Activated CD4-positive, alpha-beta T cell treated with anti-CD3 and anti-CD28 coated beads, Interleukin-2, amount 10 ng/mL, durations not matched to agents 24 days and 14 days (primary cell): ENCODE results near the gene SERPINI1. TPM values are rescaled to one million over a fixed set of nuclear protein-coding genes. Genes with fewer than 3 reads are reported as not detected.
A peak's percentile ranks its signal among the peaks of the same experiment; 100 is the strongest.

ENCODE experiments used
- DNase-seq: peaks from one replicate; pipeline ENCODE4 v3.0.0; 2022
- H3K27ac Mint-ChIP-seq: one replicate; pipeline ENCODE4 v1.8.0; 2022; ENCODE audit warnings: mild to moderate bottlenecking, mixed read lengths
- H3K27me3 Mint-ChIP-seq: one replicate; pipeline ENCODE4 v1.8.0; 2022; ENCODE audit warnings: mixed read lengths
- H3K36me3 Mint-ChIP-seq: one replicate; pipeline ENCODE4 v1.8.0; 2022; ENCODE audit warnings: low read depth, mild to moderate bottlenecking, mixed read lengths
- H3K4me1 Mint-ChIP-seq: one replicate; pipeline ENCODE4 v1.8.0; 2021; ENCODE audit warnings: mixed read lengths
- H3K4me3 Mint-ChIP-seq: one replicate; pipeline ENCODE4 v1.8.0; 2022; ENCODE audit warnings: mild to moderate bottlenecking, moderate library complexity, mixed read lengths
- H3K9me3 Mint-ChIP-seq: one replicate; pipeline ENCODE4 v1.8.0; 2021; ENCODE audit warnings: mixed read lengths
- intact Hi-C: fragments of 100-400 bp; cut with micrococcal nuclease; formaldehyde crosslinking; loops from one replicate; pipeline ENCODE4 v1.15.1; 2023
- total RNA-seq: library from RNA; stranded (reverse); gene quantifications from 2 replicates; pipeline ENCODE4 v1.2.3, GENCODE V29; 2022

The SERPINI1 gene
- total RNA-seq, 1 donor from 2014 or later, result 0.49 TPM

GRCh38 chr3:167740961-167741587, 5.6 kb downstream of the SERPINI1 start:
- peak; percentile 75 for DNase-seq
- Mint-ChIP-seq H3K4me3 (no peak overlapping the region), H3K27me3 (peaks cover 7% of the 10 kb centered on the region), H3K9me3 (no peaks in the 10 kb centered on the region), H3K4me1 (peaks cover 8% of the 10 kb centered on the region), H3K27ac (no peak overlapping the region), H3K36me3 (no peaks in the 10 kb centered on the region)
- intact Hi-C loops, result no loop called here

- no peak for DNase-seq
- H3K4me3 Mint-ChIP-seq, result no peak overlapping the region
- peaks cover 4% of the 10 kb centered on the region for H3K27me3 Mint-ChIP-seq
- H3K36me3 Mint-ChIP-seq, result no peaks in the 10 kb centered on the region
- H3K4me1 Mint-ChIP-seq, result peaks cover 3% of the 10 kb centered on the region
- no peaks in the 10 kb centered on the region for H3K9me3 Mint-ChIP-seq
- intact Hi-C loops, result no loop called here
- H3K27ac Mint-ChIP-seq, result no peak overlapping the region
Measured at GRCh38 chr3:167742338-167742737, 6.8 kb downstream of the SERPINI1 start.

DNA sequence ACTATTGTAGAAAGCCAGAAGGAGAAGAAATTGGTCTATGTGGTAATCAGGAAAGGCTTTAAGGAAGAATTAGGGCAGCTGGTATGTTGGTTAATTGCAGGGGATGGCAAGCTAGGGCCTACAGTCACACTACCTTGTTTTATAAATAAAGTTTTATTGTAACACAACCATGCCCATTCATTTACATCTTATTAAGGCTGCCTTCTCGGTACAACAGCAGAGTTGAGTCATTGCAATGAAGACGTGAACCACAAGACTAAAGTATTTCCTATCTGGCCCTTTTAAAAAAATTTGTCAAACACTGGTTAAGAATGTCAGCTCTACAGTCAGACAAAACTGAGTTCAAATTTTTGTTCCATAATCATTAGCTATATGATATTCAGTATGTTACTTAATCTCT, 8.3 kb downstream of the SERPINI1 start:
- intact Hi-C loops, result no loop called here
- Mint-ChIP-seq H3K27ac (no peak overlapping the region), H3K9me3 (no peaks in the 10 kb centered on the region), H3K4me1 (peaks cover 3% of the 10 kb centered on the region), H3K27me3 (no peaks in the 10 kb centered on the region), H3K4me3 (no peak overlapping the region), H3K36me3 (no peaks in the 10 kb centered on the region)
- DNase-seq, result no peak

GRCh38 chr3:167749209-167749608, 13.7 kb downstream of the SERPINI1 start:
- no peaks in the 10 kb centered on the region for H3K27me3 Mint-ChIP-seq
- intact Hi-C loops, result no loop called here
- no peaks in the 10 kb centered on the region for H3K36me3 Mint-ChIP-seq
- peaks cover 6% of the 10 kb centered on the region for H3K4me1 Mint-ChIP-seq
- no peaks in the 10 kb centered on the region for H3K9me3 Mint-ChIP-seq
- no peak overlapping the region for H3K4me3 Mint-ChIP-seq
- DNase-seq, result no peak
- H3K27ac Mint-ChIP-seq, result no peak overlapping the region

- H3K9me3 Mint-ChIP-seq, result no peaks in the 10 kb centered on the region
- intact Hi-C loops, result no loop called here
- peaks cover 6% of the 10 kb centered on the region for H3K4me1 Mint-ChIP-seq
Measured at GRCh38 chr3:167749728-167750127, 14.2 kb downstream of the SERPINI1 start.

GRCh38 chr3:167750272-167750971, 14.9 kb downstream of the SERPINI1 start:
- no peaks in the 10 kb centered on the region for H3K9me3 Mint-ChIP-seq
- no peaks in the 10 kb centered on the region for H3K27me3 Mint-ChIP-seq
- DNase-seq, result peak; percentile 61
- H3K4me1 Mint-ChIP-seq, result peaks cover 6% of the 10 kb centered on the region
- H3K36me3 Mint-ChIP-seq, result no peaks in the 10 kb centered on the region
- intact Hi-C loops, result no loop called here
- H3K27ac Mint-ChIP-seq, result no peak overlapping the region
- peak overlapping the region; percentile 18 for H3K4me3 Mint-ChIP-seq

More at GRCh38 chr3:167749728-167750127, 14.2 kb downstream of the SERPINI1 start:
- no peak for DNase-seq
- no peak overlapping the region for H3K27ac Mint-ChIP-seq
- no peak overlapping the region for H3K4me3 Mint-ChIP-seq
- no peaks in the 10 kb centered on the region for H3K36me3 Mint-ChIP-seq
- H3K27me3 Mint-ChIP-seq, result no peaks in the 10 kb centered on the region

GRCh38 chr3:167754049-167754448, 18.5 kb downstream of the SERPINI1 start:
- no peak overlapping the region for H3K4me3 Mint-ChIP-seq
- DNase-seq, result no peak
- H3K4me1 Mint-ChIP-seq, result peaks cover 6% of the 10 kb centered on the region
- no peaks in the 10 kb centered on the region for H3K27me3 Mint-ChIP-seq
- intact Hi-C loops, result no loop called here
- no peak overlapping the region for H3K27ac Mint-ChIP-seq
- no peaks in the 10 kb centered on the region for H3K9me3 Mint-ChIP-seq
- H3K36me3 Mint-ChIP-seq, result no peaks in the 10 kb centered on the region

DNA sequence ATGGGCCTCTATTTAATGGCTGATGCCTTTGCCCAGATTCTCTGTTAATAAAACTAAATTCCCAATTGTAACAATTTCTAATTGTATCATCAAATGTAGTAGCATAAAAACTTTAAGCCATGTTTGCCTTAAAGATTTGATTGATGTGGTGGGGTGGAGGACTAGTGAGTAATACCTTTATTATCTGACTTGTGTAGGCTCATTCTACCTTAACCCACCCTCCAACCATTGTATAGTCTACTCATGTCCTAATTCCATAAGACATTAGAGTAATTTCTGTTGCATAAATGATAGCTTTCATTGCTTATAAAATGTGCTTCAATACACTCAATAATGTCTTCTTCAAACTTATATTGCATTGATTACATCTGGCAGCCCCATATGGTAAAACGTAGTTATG, 25.8 kb downstream of the SERPINI1 start:
- no peak for DNase-seq
- peaks cover 5% of the 10 kb centered on the region for H3K4me1 Mint-ChIP-seq
- no peaks in the 10 kb centered on the region for H3K36me3 Mint-ChIP-seq
- H3K27me3 Mint-ChIP-seq, result peaks cover 5% of the 10 kb centered on the region
- intact Hi-C loops, result no loop called here
- no peak overlapping the region for H3K27ac Mint-ChIP-seq
- no peak overlapping the region for H3K4me3 Mint-ChIP-seq
- H3K9me3 Mint-ChIP-seq, result peaks cover 10% of the 10 kb centered on the region

GRCh38 chr3:167762296-167762695, 26.8 kb downstream of the SERPINI1 start:
- Mint-ChIP-seq H3K36me3 (no peaks in the 10 kb centered on the region), H3K27ac (no peak overlapping the region), H3K4me3 (no peak overlapping the region), H3K4me1 (peaks cover 5% of the 10 kb centered on the region), H3K9me3 (peaks cover 10% of the 10 kb centered on the region), H3K27me3 (peaks cover 5% of the 10 kb centered on the region)
- DNase-seq, result no peak
- intact Hi-C loops, result no loop called here

DNA sequence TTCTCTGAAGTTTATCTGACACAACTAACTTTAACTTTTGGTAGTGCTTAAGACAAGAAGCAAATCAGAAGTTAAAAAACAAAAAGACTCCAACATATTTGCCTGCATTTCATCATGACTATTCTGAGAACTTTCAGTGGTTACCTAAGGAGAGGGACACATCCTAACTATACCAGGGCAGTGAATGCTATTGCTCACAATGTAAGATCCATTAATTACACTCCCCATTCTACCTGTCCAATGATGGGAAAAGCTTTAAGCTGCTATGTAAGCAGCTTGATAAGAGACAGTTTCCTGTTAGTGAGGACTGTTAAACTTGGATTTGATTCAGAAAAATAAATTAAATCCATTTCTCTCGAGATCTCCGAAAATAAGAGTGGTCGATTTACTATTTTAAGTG, 37.5 kb downstream of the SERPINI1 start:
- no peak for DNase-seq
- no peaks in the 10 kb centered on the region for H3K9me3 Mint-ChIP-seq
- intact Hi-C loops, result no loop called here
- H3K36me3 Mint-ChIP-seq, result no peaks in the 10 kb centered on the region
- H3K4me1 Mint-ChIP-seq, result peaks cover 2% of the 10 kb centered on the region
- no peak overlapping the region for H3K27ac Mint-ChIP-seq
- H3K27me3 Mint-ChIP-seq, result no peaks in the 10 kb centered on the region
- H3K4me3 Mint-ChIP-seq, result no peak overlapping the region

DNA sequence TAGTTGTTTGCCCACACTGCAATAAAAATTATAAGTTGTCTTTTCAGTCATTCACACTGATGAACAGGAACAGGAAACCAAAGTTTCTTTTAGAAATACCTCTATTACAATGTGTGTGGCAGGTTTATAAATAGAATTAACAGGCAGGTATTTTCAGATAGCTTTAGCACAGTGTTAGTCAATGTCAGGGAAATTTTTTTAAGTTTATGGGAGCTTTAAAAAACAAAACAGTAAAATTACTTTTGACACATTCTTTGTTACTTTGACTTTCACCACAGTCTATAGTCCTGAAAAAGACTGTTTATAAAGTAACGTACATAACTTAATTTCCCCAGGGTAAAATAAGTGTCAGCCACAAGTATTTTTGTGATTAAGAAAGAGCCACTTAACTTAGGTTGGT, 38.1 kb downstream of the SERPINI1 start:
- H3K4me1 Mint-ChIP-seq, result peaks cover 2% of the 10 kb centered on the region
- H3K36me3 Mint-ChIP-seq, result no peaks in the 10 kb centered on the region
- DNase-seq, result no peak
- H3K9me3 Mint-ChIP-seq, result no peaks in the 10 kb centered on the region
- no peaks in the 10 kb centered on the region for H3K27me3 Mint-ChIP-seq
- no peak overlapping the region for H3K4me3 Mint-ChIP-seq
- H3K27ac Mint-ChIP-seq, result no peak overlapping the region
- intact Hi-C loops, result no loop called here

DNA sequence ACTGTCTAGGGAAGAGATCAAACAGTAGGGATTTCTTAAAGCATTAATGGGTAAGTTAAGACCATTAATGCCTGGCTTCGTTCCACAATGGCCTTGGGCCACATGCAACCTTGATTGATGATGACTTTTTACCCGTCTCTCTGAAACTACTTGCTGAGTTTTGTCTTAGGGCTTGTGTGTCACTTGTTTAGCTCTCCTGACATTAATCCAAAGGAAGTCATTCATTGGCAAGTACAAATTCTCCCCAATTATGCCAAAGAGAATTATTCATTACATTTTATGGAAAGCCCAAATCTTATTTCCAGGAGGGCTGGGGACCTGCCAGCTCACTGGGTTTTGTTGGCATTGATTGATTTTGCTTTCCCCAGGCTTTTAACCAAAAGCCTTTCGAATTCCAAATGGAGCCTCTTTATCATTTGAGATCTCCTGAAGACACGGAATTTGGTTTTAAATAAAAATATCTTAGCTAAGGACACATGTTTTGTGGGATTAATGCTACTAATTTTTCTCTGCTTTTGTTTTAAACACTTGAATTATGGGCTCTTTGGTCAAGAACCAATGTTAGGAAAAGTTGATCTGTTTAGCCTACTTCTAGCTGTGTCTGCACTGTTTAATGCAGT, 40.7 kb downstream of the SERPINI1 start:
- Mint-ChIP-seq H3K27ac (no peak overlapping the region), H3K36me3 (no peaks in the 10 kb centered on the region), H3K4me3 (no peak overlapping the region), H3K4me1 (peaks cover 2% of the 10 kb centered on the region), H3K27me3 (no peaks in the 10 kb centered on the region), H3K9me3 (no peaks in the 10 kb centered on the region)
- intact Hi-C loops, result no loop called here
- DNase-seq, result no peak

DNA sequence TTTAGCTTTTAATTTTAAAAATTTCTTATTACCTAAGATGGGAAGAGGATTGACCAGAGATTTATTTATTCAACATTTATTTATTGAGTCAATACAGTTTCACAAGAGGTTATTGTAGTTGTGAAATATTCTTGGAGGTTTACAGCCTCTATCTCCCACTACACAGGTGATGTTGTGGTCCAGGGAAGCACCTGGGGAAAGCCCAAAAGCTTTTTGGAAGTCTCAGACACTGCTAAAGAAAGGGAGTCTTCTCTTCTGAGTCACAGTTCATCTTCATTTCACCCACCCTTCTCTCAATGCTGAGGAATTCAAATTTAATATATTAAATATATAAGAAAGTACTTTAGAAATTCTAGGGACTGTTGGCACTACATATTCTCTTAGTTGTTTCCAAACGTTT, 41.8 kb downstream of the SERPINI1 start:
- Mint-ChIP-seq H3K27ac (no peak overlapping the region), H3K36me3 (no peaks in the 10 kb centered on the region), H3K4me3 (no peak overlapping the region), H3K9me3 (no peaks in the 10 kb centered on the region), H3K4me1 (peaks cover 2% of the 10 kb centered on the region), H3K27me3 (no peaks in the 10 kb centered on the region)
- intact Hi-C loops, result no loop called here
- no peak for DNase-seq

DNA sequence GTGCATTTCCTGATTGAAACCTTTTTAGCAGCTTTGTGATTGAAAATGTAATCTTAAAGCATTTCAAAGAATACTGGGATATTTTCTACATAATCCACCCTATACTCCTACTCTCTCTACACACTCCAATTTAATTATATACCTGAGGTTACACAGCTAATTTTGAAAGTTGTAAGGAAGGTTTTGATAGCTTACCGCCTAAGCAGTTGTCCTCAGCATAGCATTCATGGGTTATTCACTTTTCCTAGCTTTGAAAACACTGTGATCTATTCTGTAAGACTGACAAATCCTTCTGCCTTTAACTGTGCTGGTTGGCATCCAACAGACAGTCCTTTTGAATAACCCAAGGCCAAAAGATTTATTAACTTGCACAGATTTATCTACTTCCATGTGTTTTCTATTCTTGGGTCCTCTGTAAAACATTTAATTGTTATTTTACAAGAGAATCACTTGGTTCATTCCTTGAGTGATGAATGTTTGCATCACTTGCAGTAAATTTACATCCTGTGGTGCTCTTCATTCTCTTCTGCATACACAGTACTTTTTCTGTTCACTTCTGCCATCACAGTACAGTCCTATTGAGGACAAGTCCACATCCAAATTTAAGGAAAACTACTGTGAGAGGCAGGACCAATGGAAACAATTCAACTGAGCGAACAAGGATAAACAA, 44.8 kb downstream of the SERPINI1 start:
- H3K9me3 Mint-ChIP-seq, result no peaks in the 10 kb centered on the region

More for the DNA sequence above, 44.8 kb downstream of the SERPINI1 start:
- Mint-ChIP-seq H3K4me3 (no peak overlapping the region), H3K27ac (no peak overlapping the region), H3K36me3 (no peaks in the 10 kb centered on the region), H3K4me1 (no peaks in the 10 kb centered on the region), H3K27me3 (no peaks in the 10 kb centered on the region)
- no peak for DNase-seq
- intact Hi-C loops, result no loop called here
